ENCODE data around the gene GDF7.

DNA sequence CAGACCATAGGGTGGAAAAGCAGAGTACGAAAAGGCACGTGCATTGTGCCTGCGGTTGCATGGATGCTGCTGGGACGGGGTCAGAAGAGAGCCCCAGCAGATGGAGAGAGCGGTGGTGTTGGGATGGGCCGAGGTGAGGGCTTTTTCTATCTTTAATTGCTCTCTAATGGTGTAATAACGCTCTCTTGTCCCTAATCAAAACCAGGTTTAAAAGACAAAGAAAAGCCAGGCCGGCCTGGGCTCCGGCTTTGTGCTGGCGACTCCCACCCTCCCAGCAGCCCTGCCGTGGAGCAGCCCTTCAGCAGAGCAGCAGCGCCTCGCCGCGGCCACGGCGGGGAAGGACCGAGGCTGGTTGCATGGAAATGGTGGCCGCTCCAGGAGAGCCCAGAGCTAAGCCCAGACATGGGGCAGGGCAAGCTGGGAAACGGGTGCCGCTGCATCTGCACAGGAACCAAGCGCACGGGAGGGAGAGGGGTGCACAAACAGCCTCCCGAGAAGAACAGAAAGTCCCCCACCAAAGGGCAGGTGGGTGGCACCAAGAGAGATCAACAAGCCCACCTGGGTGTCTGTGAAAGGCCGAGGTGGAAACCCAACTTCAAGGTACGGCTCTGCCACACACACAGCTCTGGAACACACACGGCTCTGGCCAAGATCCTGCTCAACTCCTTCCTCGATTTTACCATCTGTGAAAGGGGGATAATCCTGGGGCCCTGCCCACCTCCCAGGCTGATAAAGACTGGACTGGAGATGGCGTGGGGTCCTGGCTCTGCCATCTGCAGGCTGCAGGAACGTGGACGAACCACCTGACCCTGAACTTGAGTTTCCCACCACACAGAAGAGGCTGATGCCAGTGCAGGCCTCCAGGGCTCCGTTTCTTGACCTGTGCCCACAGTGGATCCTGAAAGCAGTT, 31.0 kb upstream of the GDF7 start:
- TF ChIP-seq, protein P1, sequence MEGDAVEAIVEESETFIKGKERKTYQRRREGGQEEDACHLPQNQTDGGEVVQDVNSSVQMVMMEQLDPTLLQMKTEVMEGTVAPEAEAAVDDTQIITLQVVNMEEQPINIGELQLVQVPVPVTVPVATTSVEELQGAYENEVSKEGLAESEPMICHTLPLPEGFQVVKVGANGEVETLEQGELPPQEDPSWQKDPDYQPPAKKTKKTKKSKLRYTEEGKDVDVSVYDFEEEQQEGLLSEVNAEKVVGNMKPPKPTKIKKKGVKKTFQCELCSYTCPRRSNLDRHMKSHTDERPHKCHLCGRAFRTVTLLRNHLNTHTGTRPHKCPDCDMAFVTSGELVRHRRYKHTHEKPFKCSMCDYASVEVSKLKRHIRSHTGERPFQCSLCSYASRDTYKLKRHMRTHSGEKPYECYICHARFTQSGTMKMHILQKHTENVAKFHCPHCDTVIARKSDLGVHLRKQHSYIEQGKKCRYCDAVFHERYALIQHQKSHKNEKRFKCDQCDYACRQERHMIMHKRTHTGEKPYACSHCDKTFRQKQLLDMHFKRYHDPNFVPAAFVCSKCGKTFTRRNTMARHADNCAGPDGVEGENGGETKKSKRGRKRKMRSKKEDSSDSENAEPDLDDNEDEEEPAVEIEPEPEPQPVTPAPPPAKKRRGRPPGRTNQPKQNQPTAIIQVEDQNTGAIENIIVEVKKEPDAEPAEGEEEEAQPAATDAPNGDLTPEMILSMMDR (IDR thresholded peaks at IDR 0.05 in 8 of 11, conservative IDR thresholded peaks at IDR 0.05 in 3 of 11): peak; percentile 69 to 95 (median 85)
- TF ChIP-seq POLR2A (IDR thresholded peaks at IDR 0.05): no peak
